ENCODE data around the gene FOXP1. TPM values are rescaled to one million over a fixed set of nuclear protein-coding genes. Genes with fewer than 3 reads are reported as not detected.

The FOXP1 gene
- total and polyA plus RNA-seq, 2 of the 8 experiments (the other 6 are each of a cell fraction or from before 2014, with no cell fraction given): 13.9 to 25.4 TPM

GRCh38 chr3:71491154-71491752 is 92.3 kb downstream of the FOXP1 start:
- no peak for FAIRE-seq

More at GRCh38 chr3:71491154-71491752, 92.3 kb downstream of the FOXP1 start:
- Histone ChIP-seq H2BK20ac (ENCODE audit: low read length) (no peak overlapping the region), H3K27ac (ENCODE audit: low read depth, low read length) (no peak overlapping the region), H3K4me2 (ENCODE audit: insufficient read depth in 1 of 2, low read depth in 2 of 2, low read length in 2 of 2) (no peak overlapping the region), H3K23ac (ENCODE audit: insufficient read length) (no peak overlapping the region), H4K20me1 (replicated peaks in 1 of 2; ENCODE audit: control insufficient read depth in 1 of 2, insufficient read depth in 2 of 2, low read length in 2 of 2) (no peaks in the 10 kb centered on the region), H2AK5ac (ENCODE audit: low read depth, low read length) (no peak overlapping the region), H3K9me3 (ENCODE audit: insufficient read depth in 2 of 2, low read depth in 1 of 2, low read length in 1 of 2) (peaks cover 5 to 7% of the 10 kb centered on the region in 2 experiments; a peak in 1 of 4 replicates), H3K18ac (ENCODE audit: extremely low read depth, low read length) (no peak overlapping the region), H3K79me1 (ENCODE audit: low read depth, low read length) (no peaks in the 10 kb centered on the region; the same call in 1 of the 2 replicates), H3K36me3 (ENCODE audit: control insufficient read depth in 2 of 4, insufficient read depth in 4 of 4, low read length in 3 of 4) (peaks cover 0 to 6% (median 0%) of the 10 kb centered on the region in 4 experiments; a peak in 2 of 8 replicates), H2BK5ac (ENCODE audit: low read depth, low read length) (no peak overlapping the region), H3K4me1 (replicated peaks in 1 of 4; ENCODE audit: control insufficient read depth in 3 of 4, insufficient read depth in 4 of 4, low read length in 3 of 4) (peaks cover 3 to 6% (median 4%) of the 10 kb centered on the region in 4 experiments; a peak in 5 of 7 replicates), H3K4me3 (ENCODE audit: extremely low read depth in 1 of 4, insufficient read depth in 2 of 4, low read depth in 3 of 4, low read length in 4 of 4) (no peak overlapping the region), H3K56ac (replicated peaks; ENCODE audit: insufficient read length, low read depth, low read length) (no peak overlapping the region), H3K23me2 (ENCODE audit: low read depth, low read length) (no peaks in the 10 kb centered on the region), H2BK120ac (replicated peaks; ENCODE audit: low read depth, low read length) (no peak overlapping the region), H2AFZ (ENCODE audit: low read length) (no peak overlapping the region), H2BK15ac (ENCODE audit: low read length) (no peak overlapping the region), H2BK12ac (ENCODE audit: low read depth, low read length) (no peak overlapping the region), H4K91ac (replicated peaks; ENCODE audit: insufficient read length, low read length) (no peak overlapping the region), H4K8ac (ENCODE audit: extremely low read depth, insufficient read depth, low read length) (no peak overlapping the region), H3K9ac (replicated peaks in 1 of 4; ENCODE audit: extremely low read depth in 1 of 4, low read depth in 3 of 4, low read length in 3 of 4) (no peak overlapping the region), H3K27me3 (replicated peaks in 1 of 4; ENCODE audit: control insufficient read depth in 3 of 4, extremely low read depth in 1 of 4, insufficient read depth in 3 of 4, low read length in 3 of 4) (no peaks in the 10 kb centered on the region), H3K79me2 (ENCODE audit: control insufficient read depth in 1 of 2, insufficient read depth in 2 of 2, low read length in 2 of 2) (no peaks in the 10 kb centered on the region), H3K4ac (replicated peaks; ENCODE audit: insufficient read length, low read depth, low read length) (no peak overlapping the region), H4K5ac (ENCODE audit: insufficient read length, low read depth, low read length) (no peak overlapping the region), H3K14ac (ENCODE audit: insufficient read length) (no peak overlapping the region)
- no peak for DNase-seq (ENCODE audit: low read depth in 1 of 2, low spot score in 2 of 2)
- ChIA-PET POLR2A (ENCODE audit: partially characterized antibody) (interaction anchor here (1.2 kb wide), 1 partner anchor 12 kb away, joined by 3 read pairs; no protein-coding TSS in a partner anchor), CTCF (ENCODE audit: partially characterized antibody) (interaction anchor here (0.5 to 1.6 kb wide), 6 partner anchors 15 to 1175 kb away, joined by 3 to 5 read pairs (median 4); no protein-coding TSS in a partner anchor)
- WGBS, 2 experiments (ENCODE audit: extremely low coverage in 1 of 2, insufficient coverage in 1 of 2, insufficient read length in 1 of 2, insufficient replicate concordance in 2 of 2, low coverage in 1 of 2, low lambda C conversion rate in 2 of 2, missing lambda C conversion rate in 1 of 2): 92% methylated on average over 9 of the region's 9 CpGs; no CpG with 5 or more reads in 1 of the 2 experiments
- no peak for TF ChIP-seq FOSL1 (IDR thresholded peaks at IDR 0.05; ENCODE audit: insufficient read depth, low read depth, low read length)
- TF ChIP-seq MAX (IDR thresholded peaks at IDR 0.05): peak; percentile 23; the same call in 1 of the 2 replicates
- TF ChIP-seq POLR2AphosphoS5 (IDR thresholded peaks at IDR 0.05; ENCODE audit: low read depth, low read length): no peak
- TF ChIP-seq TEAD4 (IDR thresholded peaks at IDR 0.05; ENCODE audit: low read depth, low read length): no peak
- no peak for TF ChIP-seq MAFK (IDR thresholded peaks at IDR 0.05; ENCODE audit: low read depth, low read length)

All from H1 (cell line).